Measurements from ENCODE around the gene CTNS.

The CTNS gene

DNA sequence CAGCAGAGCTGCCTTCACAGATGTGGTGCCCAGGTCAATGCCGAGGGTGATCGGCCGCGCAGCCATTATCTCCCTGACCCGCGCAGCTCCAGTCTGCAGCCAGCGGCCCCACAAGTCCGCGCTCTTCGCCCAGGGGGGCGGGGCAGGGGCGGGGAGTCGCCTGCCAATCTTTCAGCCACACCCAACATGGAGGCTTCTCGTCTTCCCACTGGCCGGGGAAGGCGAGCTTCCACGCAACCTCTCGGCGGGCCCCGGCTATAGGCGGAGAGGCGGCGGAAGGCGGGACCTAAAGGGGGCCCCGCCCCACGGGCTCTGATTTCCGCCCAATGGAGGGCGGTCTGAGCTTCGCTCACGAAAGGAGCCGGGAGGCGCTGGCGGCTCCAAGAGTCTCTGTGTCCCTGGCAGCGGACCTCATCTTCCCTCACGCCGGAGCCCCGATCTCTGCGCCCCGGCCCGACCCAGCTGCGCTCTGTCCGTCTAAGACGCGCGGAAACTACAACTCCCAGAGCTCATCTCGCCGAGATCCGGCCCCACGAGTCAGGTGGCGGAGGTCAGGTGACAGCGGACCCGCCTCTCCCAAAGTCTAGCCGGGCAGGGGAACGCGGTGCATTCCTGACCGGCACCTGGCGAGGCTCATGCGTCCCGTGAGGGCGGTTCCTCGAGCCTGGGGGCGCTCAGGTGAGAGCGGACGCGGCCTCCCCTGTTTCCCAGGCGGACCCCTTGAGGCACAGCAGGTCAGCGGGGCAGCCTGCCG, at the start of gene CTNS, which contains the start of gene SHPK:
Gene CTNS, plus strand, starts transcription at position 607 of the 754 bp plus-strand sequence. CDS start 3,447 bp downstream, outside the sequence.
Gene SHPK, minus strand, starts transcription at position 97 of the 754 bp plus-strand sequence. Its CDS starts 31 bp downstream, at position 66.
- DNase-seq, result peak; percentile 85 to 99 (median 95)

DNA sequence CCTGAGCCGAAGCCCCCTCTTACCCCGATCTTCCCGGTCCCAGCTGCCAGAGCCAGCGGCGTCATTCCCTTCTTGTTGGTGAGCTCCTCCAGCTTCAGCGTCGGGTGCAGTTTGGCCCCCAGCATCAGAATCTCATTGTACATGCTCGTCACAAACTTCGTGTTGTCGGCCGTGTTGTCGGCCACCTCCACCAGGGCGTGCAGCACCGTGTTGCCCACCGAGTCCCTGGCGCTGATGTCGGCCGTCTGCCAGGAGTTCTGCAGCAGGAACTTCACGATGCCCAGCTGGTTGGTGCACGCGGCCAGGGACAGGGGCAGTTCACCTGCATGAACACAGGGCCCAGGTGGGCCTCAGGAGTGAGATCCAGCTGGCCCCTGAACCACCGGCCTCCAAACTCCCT, 46.8 kb upstream of the CTNS start:
- no peak for DNase-seq

DNA sequence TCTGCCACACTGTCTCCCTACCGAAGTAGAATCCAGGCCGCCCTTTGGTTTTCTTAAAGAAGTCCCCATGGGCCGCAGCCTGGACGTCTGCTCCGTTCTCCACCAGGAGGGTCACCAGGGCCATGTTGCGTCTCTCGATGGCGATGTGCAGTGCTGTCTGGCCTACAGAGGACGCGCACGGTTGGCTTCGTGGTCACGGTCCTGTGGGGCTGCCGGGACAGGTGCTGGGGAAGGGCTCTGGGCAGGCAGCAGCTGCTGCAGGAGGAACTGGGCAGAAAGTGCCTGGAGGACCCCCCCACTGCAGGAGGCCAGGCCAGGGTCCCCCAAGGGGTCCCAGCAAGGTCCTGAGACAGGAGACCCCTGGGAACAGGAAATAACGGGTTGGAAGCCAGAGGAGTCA, 46.3 kb upstream of the CTNS start:
- no peak for DNase-seq

DNA sequence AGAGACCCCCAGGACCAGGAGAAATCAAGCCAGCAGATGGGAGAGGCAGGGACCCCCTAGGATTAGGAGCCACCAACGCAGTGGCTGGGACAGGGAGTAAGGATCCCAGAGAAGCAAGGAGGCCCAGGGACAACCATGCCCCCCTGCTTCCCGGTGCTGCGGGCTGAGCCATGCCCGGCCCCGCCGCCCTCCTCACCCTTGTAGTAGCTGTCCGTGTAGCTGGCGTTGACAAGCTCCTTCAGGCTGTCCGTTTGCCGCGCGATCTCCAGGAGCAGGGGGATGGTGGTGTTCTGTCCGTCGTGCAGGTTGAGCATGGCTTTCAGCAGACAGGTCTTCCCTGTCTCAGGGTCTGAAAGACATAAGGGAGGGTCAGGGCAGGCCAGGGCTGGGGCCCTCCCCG, 45.8 kb upstream of the CTNS start:
- DNase-seq, result no peak

DNA sequence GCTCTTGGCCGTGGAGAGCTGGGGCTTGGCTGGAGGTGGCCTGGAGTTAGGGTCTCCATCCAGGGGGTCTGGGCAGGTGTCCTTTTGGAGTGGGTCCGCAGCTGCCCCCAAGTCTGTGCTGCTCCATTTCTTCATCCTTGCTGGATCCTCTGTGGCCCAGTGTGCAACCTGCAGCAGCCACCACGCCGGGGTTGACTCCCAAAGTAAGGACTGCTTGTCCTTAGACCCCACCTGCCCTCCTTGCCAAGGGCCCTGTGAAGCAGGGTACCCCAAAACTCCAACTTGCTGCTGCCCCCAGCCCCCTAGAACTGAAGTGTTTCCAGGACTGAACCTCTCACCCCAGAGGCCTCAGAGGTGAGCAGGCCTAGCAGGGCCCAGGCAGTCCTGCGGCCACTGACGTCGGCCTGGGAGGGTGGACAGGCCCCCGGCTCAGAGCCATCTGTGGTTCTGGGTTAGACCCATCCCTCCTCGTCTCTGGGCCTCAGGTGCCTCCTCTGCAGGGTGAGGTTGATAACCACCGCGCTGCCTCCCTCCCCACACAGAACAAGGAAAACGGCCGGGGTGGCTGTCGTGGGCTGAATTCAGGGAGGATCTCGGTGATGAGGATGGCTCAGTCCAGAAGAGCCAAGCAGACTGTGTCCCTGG, 44.2 kb upstream of the CTNS start:
- DNase-seq, result no peak

DNA sequence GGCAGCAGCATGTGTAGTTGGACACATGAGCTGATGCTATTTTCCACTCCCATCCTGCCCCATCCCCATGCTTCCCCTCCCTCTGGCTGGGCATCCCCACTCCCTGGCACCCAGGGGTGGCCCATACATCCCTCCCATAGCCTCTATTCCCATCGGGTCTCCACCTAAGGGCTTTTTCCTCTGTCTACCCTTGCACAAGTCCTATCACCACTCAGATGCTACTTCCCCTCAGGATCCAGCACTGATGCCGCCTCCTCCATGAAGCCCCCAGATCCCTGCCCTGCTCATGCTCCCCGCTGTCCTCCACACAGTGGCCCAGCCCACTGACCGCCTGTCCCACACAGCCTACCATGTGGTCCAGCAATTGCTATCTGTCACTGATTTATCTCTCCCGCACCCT, 43.2 kb upstream of the CTNS start:
- no peak for DNase-seq

DNA sequence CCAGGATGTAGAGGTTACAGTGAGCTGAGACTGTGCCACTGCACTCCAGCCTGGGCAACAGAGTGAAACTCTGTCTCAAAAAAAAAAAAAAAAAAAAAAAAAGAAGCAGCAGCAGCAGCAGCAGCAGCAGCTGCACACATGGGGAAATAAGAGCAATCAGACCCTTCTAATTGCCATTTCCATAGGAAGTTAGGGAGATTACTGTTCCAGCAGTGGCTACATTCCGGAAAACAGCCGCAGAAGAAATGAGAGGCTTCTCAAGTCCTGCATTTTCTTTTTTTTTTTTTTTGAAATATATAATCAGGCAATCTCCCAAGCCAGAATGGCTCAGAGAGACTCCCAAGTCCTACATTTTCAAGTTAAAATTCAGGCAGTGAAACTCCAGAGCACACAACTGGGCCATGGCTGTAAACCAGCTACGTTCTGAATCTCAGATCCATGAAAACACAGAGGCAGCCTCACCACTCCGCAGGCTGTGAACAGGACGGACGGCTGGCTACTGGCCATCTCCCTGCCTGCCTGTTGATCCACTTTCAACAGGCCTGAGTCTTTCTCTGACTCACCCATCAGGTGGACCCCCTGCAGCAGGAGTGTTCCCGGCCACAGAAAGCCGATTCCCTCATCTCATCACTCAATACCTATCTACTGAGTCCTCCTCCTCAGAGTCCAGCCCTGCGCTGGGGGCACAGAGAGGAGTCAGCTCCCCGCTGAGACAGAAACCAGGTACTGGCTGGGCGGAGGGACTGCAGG, 42.3 kb upstream of the CTNS start:
- DNase-seq, result peak in 34 of 51 donors; percentile 2 to 69 (median 42)

DNA sequence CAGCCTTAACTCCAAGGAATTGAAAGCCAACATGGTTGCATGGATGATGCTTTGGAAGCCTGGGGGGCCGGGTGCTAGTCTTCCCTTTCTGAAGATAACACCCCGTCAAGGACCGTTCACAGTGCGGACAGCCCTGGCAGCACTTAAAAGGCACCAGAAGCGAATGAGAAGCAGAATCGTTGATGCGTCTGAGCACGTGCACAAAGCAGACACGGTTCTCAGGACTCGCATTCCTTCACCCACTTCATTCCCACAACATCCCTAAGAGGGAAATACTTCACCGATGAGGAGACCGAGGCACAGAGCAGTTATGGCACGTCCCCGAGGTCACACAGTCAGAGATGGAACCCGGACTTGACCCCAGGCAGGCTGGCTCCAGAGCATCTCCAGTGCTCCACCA, 41.6 kb upstream of the CTNS start:
- DNase-seq, result no peak

DNA sequence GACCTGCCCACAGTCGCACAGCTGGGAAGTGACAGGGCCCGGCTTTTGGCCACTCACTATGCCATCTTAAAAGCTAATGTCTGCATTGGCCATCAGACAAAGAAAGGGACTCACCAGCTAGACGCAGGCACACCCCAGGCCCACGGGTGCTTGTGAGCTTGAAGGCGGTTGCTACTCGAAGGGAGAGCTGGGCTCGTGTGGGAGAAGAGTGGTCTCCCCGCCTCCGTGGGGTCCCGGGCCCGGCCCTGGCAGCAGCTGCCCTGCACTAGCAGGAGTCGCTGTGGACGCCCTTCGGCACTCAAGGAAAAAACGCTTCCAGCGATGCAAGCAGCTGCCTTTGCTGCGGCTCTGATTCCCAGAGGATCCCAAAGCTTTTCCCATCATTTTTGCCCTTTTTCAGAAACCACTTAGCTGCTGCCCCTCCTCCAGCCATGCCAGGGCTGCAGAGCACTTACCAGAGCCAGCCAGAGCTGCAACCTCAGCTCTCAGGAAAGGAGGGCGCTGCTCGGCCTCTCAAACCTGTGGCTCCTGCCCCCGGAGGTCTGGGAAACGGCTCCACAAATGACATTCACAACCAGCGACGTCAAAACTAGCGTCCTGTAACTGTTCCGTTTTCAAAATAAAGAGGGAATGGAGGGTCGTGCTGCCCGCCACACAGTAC, 39.6 kb upstream of the CTNS start:
- DNase-seq, result no peak

DNA sequence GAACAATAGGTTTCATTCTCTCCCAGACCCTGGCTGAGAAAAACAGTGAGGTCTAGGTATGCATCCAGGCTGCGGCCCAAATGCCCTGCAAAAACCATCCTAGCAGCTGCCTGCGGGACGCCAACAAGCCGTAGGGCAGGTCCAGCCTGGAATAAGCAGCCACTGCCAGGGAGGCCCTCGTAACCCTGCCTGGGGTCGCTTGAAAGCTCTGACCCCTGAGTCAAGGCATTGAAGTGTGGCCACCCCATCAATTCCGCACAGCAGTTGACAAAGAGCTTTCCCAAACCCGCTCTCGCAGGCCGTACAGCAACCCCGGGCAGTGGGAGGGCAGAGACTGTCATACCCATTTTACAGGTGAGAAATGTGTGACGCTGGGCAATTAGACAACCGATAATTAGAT, 38.5 kb upstream of the CTNS start:
- no peak for DNase-seq

DNA sequence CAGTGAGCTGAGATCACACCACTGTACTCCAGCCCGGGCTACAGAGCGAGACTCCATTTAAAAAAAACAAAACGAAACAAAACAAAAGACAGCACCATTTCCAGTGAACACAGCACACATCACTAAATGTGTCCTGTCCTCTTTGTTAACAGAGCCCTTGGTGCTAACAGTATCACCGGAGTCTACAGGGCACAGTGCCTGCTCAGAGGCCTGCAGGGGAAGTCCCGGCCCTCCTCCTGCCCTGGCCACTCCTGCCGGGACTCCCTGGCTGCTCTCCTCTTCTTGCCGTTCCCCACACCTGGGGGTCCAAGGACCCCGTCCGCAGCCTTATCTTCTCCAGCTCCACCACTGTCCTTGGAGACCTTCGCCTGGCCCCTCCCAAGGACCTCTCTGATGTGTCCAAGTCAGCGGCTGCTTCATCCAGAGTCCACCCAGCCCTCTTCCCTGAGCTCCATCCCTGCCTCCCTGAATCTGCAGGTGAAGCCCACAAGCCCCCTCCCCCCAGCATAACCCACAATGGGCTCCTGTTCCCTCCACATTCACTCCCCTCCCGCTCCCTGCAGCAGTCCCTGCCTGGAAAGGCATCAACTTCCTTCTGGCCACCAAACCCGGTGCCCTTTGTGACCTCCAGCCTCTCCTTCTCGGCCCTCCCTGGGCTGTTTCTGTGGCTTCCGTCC, 35.9 kb upstream of the CTNS start:
- DNase-seq, result no peak

DNA sequence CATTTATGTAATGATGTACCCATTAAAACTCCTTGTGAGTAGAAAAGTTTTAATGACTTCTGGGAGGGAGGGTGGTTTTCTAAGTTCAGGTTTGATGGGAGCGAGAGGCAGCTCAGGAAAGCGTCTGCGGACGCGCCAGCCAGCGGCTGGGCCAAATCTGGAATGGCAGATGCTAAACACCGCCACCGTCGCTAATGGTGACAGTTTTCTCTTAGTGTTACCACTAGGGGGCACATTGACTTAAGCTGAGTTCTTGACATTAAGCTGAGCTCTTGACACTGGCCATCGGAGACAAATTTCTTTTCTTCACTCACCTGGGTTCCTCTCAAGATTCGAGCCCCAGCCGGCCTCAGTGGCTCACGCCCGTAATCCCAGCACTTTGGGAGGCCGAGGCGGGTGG, 34.1 kb upstream of the CTNS start:
- no peak for DNase-seq

DNA sequence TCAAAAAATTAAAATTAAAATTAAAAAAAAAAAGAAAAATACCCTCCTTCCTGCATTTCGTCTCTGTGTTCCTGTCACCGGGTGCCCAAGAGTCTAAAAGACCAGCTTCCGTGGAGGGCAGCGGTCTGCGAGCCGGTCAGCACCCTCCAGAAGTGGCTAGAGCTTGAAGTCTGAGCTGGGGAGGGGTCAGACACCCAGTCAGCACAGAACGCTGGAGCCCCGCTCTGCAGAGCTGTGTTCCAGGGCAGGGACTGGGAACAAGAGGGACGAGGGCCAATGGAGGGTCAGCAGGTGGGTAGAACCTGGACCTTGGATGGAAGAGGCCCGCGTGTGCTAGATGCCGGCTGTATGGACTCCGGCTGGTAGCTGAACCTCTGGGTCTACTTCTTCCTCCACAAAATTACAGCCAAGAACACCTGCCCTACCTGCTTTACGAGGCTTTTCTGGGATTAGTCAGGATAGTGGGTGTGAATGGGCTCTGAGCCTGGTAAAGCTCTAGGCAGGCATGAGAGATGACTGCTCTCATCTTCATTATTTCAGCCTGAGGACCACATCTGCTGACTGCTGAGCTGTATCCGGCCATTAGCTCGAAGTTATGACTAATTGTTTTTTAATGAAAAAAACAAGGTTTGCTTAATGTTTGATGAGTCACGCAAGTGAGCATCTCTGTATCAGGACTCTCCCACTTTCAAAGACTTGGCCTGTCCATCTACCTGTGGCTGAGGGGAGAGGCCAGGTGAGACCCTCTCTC, 33.3 kb upstream of the CTNS start:
- DNase-seq, result no peak

DNA sequence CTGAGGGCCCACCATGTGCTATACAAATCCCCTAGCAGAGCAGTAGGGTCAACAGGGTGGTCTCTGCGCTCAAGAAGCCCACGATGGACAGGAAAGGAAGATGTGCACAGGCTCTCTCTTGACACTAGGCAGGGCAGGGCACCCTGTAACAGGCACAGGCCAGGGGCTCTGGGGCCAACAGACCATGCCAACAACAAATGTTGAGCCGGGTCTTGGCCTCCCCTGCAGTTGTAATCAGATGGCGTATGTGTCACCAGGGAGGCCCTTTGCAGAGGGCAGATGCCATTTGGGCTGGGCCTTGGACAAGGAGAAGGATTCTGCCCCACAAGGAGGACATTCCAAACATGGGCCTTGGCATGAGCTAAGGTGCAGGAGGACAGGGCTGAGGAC, 32.7 kb upstream of the CTNS start:
- DNase-seq, result no peak

DNA sequence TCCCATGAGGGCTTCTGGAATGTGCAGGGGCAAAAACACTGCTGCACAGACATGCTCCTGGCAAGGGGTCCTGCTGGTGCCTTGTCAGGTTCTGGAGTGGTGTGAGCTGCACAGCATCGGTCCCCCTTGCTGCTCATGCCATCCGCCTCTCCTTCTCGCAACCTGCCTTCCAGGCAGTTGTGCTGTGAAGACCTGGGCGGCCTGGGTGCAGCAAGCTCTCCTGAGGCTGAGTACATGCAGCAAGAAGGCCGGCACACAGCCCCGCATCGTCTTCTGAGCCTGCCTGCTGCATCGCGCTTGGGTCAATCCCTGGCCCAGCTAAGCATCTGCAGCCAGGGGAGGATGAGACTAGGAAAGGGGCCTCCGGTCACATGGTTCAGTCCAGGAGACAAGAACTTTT, 26.9 kb upstream of the CTNS start:
- no peak for DNase-seq

DNA sequence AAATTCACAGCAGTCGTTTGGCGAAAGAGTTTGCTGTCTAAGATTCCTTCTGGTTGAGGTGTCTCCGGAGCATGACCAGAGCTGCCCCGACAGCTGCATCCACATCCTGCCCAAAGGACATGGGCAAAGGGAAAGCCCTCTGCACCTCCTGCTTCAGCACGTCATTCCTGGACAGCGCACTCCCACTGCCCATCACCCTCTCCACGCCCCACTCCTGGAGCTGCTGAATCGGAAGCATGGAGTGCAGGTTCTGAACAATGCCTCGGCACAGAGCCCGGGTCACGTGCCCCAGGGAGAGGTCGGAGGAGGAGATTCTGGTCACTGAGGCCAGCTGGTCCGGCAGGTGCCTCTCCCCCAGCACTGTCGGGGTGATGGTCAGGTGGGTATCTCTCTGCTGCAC, 26.0 kb upstream of the CTNS start:
- no peak for DNase-seq

DNA sequence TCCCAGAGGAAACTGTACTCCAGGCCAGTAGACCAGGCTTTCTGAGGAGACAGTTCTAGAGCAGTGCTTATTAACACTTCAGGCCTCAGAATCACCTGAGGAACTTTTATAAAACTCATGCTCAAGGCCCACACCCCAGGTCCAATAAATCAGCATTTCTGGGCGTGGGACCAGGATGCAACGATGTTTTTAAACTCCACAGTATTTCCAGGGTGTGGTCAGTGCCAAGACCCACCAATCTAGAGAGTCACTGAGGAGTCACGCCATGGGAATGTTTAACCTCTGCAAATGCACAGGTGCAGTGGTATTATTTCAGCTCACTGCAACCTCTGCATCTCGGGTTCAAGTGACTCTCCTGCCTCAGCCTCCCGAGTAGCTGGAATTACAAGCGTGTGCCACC, 23.4 kb upstream of the CTNS start:
- no peak for DNase-seq

DNA sequence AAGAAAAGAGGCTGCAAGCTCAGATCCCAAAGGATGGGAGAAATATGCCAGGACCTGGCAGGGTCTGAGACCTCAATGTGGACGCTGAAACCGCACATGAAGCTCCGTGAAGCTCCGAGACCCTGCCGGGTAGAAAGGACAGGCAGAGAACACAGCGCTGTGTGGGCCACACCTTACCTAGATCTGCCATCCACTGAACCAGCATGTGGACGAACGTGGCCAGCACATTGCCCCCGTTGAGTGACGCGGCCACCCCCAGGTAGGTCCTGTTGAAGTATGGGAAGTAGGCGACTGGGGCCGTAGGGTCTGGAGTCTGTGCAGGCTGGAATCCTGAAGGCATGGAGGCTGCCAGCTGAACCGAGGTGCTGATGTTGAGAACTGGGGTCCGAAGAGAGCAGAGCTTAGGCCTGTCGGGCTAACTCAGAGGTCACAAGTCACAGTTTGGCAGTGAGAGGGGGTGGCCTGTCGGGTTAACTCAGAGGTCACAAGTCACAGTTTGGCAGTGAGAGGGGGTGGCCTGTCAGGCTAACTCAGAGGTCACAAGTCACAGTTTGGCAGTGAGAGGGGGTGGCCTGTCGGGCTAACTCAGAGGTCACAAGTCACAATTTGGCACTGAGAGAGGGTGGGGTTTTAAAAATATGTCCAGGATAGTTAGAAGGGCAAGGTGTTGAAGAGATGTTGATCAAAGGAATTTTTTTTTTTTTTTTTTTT, 21.2 kb upstream of the CTNS start:
- no peak for DNase-seq

DNA sequence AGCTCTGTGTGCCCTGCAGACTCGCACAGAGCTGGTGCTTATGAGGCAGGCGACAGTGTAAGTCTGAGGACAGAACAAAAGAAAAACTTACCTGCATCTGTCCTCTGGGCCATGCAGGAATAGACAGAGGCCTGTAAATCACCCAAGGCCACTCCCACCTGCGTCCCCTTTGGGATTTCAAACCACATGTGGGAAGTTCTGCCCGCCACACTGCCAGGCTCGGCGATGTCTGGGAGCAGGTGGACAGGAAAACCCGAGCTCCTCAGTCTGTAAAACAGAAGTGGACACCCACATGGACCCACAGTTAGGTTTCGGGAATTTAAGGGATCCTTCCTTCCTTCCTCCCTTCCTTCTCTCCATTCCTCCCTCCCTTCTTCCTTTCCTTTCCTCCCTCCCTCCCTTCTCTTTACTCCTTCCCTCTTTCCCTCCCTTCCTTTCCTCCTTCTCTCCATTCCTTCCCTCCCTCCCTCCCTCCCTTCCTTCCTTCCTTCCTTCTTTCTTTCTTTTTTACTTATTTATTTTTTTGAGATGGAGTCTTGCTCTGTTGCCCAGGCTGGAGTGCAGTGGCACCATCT, 15.3 kb upstream of the CTNS start:
- no peak for DNase-seq

All from hypothalamus (tissue), 51 donors.